H1 (cell line): ENCODE measurements around the gene SYNGR4.

Source experiments
- BCL11A ChIP-seq, 2 experiments: IDR thresholded peaks; one replicate each; pipeline ENCODE4 v1.6.1; 2011; ENCODE audit warnings: low read depth in 2 of 2, low read length in 2 of 2, mild to moderate bottlenecking in 2 of 2
- CREB1 ChIP-seq: IDR thresholded peaks from 2 replicates; pipeline ENCODE4 v1.6.1; 2012; ENCODE audit warnings: inconsistent platforms
- EZH2 ChIP-seq: fragments of 200-600 bp; sonication (generic); IDR thresholded peaks from 2 replicates; pipeline ENCODE4 v1.7.1; 2012; ENCODE audit warnings: low read depth, mild to moderate bottlenecking, moderate library complexity, low read length, inconsistent platforms; ENCODE audit not compliant: severe bottlenecking
- KDM1A ChIP-seq: fragments of 200-600, 300-600 bp; sonication (generic); IDR thresholded peaks from 2 replicates; pipeline ENCODE4 v1.7.1; 2016; ENCODE audit warnings: mild to moderate bottlenecking, low read length, borderline replicate concordance
- POLR2A ChIP-seq, 2 experiments: IDR thresholded peaks; 1 replicate in 1 of 2; 2 replicates in 1 of 2; pipeline ENCODE4 v1.6.1; 2011; ENCODE audit warnings: low read depth in 2 of 2, low read length in 2 of 2, mild to moderate bottlenecking in 2 of 2; ENCODE audit errors: control extremely low read depth in 1 of 2
- RAD21 ChIP-seq, 2 experiments: IDR thresholded peaks in 1 of 2; conservative IDR thresholded peaks in 1 of 2; 2 replicates each; pipeline ENCODE4 v1.6.1; 2011; ENCODE audit warnings: low read depth in 2 of 2, low read length in 2 of 2, improper control_type of control experiment in 1 of 2, inconsistent platforms in 1 of 2, mild to moderate bottlenecking in 1 of 2, moderate library complexity in 1 of 2
- RFX5 ChIP-seq: IDR thresholded peaks from 2 replicates; pipeline ENCODE4 v1.6.1; 2011; ENCODE audit warnings: low read depth, low read length, improper control_type of control experiment, borderline replicate concordance
- SP1 ChIP-seq: IDR thresholded peaks from 2 replicates; pipeline ENCODE4 v1.6.1; 2011; ENCODE audit warnings: low read depth, low read length
- SRF ChIP-seq: IDR thresholded peaks from 2 replicates; pipeline ENCODE4 v1.6.1; 2011; ENCODE audit warnings: mild to moderate bottlenecking, low read depth, low read length, moderate library complexity
- YY1 ChIP-seq: IDR thresholded peaks from 2 replicates; pipeline ENCODE4 v1.6.1; 2011; ENCODE audit warnings: low read depth, mild to moderate bottlenecking, low read length
- TF ChIP-seq, protein P1 (sequence below), 3 experiments: IDR thresholded peaks; 1 replicate in 2 of 3; 2 replicates in 1 of 3; pipeline versions ENCODE4 v1.5.1 to v1.6.1; 2011; ENCODE audit warnings: low read length in 3 of 3, mild to moderate bottlenecking in 3 of 3, inconsistent platforms in 2 of 3, low read depth in 1 of 3, moderate library complexity in 1 of 3; ENCODE audit not compliant: insufficient read depth in 1 of 3; ENCODE audit errors: control extremely low read depth in 1 of 3

DNA sequence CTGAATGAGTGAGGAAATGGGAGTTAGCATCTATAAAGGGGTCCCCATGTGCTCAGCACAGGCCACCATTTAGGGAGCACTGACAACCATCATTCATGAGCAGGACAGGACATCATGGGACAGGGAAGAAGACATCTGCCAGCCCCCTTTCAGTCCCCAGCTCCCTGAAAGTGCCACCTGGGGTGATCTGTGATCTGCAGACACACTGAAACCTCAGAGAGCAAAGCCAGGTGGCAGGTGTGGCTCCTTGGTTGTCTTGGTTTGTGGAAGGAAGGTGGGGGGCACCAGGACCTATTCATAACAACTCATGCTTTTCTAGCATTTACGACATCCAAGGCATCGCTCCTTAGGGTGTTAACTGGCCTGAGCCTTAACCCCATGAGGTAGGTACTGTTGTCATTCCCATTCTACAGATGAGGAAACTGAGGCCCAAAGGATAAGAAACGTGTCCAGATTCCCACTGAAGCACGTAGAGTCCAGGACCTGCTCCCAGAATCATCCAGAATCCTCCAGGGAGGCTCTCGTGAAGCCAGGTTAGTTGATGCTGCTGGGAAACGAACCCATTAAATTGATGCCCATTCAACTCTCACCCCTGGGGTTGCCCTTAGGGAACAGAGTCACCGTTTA is 21.4 kb downstream of the SYNGR4 start:
- TF ChIP-seq POLR2A (IDR thresholded peaks at IDR 0.05; ENCODE audit: control extremely low read depth in 1 of 2, low read depth in 2 of 2, low read length in 2 of 2) = no peak
- no peak for TF ChIP-seq BCL11A (IDR thresholded peaks at IDR 0.05; ENCODE audit: low read depth in 2 of 2, low read length in 2 of 2)
- TF ChIP-seq SP1 = no peak
- no peak for TF ChIP-seq RFX5
- TF ChIP-seq RAD21 (IDR thresholded peaks at IDR 0.05 in 1 of 2, conservative IDR thresholded peaks at IDR 0.05 in 1 of 2; ENCODE audit: low read depth in 2 of 2, low read length in 2 of 2) = no peak
- TF ChIP-seq EZH2 = no peak
- TF ChIP-seq YY1 = no peak
- TF ChIP-seq, protein P1, sequence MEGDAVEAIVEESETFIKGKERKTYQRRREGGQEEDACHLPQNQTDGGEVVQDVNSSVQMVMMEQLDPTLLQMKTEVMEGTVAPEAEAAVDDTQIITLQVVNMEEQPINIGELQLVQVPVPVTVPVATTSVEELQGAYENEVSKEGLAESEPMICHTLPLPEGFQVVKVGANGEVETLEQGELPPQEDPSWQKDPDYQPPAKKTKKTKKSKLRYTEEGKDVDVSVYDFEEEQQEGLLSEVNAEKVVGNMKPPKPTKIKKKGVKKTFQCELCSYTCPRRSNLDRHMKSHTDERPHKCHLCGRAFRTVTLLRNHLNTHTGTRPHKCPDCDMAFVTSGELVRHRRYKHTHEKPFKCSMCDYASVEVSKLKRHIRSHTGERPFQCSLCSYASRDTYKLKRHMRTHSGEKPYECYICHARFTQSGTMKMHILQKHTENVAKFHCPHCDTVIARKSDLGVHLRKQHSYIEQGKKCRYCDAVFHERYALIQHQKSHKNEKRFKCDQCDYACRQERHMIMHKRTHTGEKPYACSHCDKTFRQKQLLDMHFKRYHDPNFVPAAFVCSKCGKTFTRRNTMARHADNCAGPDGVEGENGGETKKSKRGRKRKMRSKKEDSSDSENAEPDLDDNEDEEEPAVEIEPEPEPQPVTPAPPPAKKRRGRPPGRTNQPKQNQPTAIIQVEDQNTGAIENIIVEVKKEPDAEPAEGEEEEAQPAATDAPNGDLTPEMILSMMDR (IDR thresholded peaks at IDR 0.05; ENCODE audit: control extremely low read depth in 1 of 3, insufficient read depth in 1 of 3, low read depth in 1 of 3, low read length in 3 of 3) = no peak
- TF ChIP-seq SRF = no peak
- TF ChIP-seq CREB1 = no peak
- TF ChIP-seq KDM1A = no peak
